Mesendoderm (in vitro differentiated cells): Measurements from ENCODE around the gene DNAJB5.

Experiments used
- DNase-seq: peaks from one replicate; pipeline ENCODE4 v3.0.0; 2013
- H2AK5ac ChIP-seq: 2 replicates; pipeline ENCODE4 v1.6.1; 2013; ENCODE audit warnings: low read length, inconsistent platforms
- H2BK120ac ChIP-seq: 2 replicates; pipeline ENCODE4 v1.6.1; 2013; ENCODE audit warnings: low read depth, mild to moderate bottlenecking, low read length, moderate library complexity, mixed read lengths
- H2BK15ac ChIP-seq: replicated peaks from 2 replicates; pipeline ENCODE4 v1.6.1; 2013; ENCODE audit warnings: low read depth, mild to moderate bottlenecking, moderate library complexity
- H2BK5ac ChIP-seq: 2 replicates; pipeline ENCODE4 v1.6.1; 2013; ENCODE audit warnings: low read length, inconsistent platforms
- H3K18ac ChIP-seq: 2 replicates; pipeline ENCODE4 v1.6.1; 2013; ENCODE audit warnings: mild to moderate bottlenecking, low read length, mixed read lengths
- H3K23ac ChIP-seq: one replicate; pipeline ENCODE4 v1.6.1; 2013; ENCODE audit warnings: low read length
- H3K27ac ChIP-seq: 2 replicates; pipeline ENCODE4 v1.5.1; 2013; ENCODE audit warnings: low read depth, mild to moderate bottlenecking, inconsistent platforms, low read length, moderate library complexity
- H3K27me3 ChIP-seq: 2 replicates; pipeline ENCODE4 v1.6.1; 2013; ENCODE audit warnings: low read length, control low read depth, mild to moderate bottlenecking, inconsistent platforms; ENCODE audit not compliant: insufficient read depth, poor library complexity
- H3K36me3 ChIP-seq: 2 replicates; pipeline ENCODE4 v1.6.1; 2013; ENCODE audit warnings: low read length, inconsistent platforms; ENCODE audit not compliant: control insufficient read depth, insufficient read depth
- H3K4ac ChIP-seq: one replicate; pipeline ENCODE4 v1.6.1; 2013; ENCODE audit warnings: low read depth, mild to moderate bottlenecking, low read length, moderate library complexity
- H3K4me1 ChIP-seq: 2 replicates; pipeline ENCODE4 v1.6.1; 2013; ENCODE audit warnings: low read depth, low read length, inconsistent platforms; ENCODE audit not compliant: control insufficient read depth
- H3K4me2 ChIP-seq: 2 replicates; pipeline ENCODE4 v1.6.1; 2013; ENCODE audit warnings: low read length
- H3K4me3 ChIP-seq: 2 replicates; pipeline ENCODE4 v1.5.1; 2013; ENCODE audit warnings: mild to moderate bottlenecking, low read length
- H3K56ac ChIP-seq: one replicate; pipeline ENCODE4 v1.6.1; 2013; ENCODE audit warnings: low read length
- H3K79me1 ChIP-seq: 2 replicates; pipeline ENCODE4 v1.6.1; 2013; ENCODE audit warnings: low read length, inconsistent platforms
- H3K79me2 ChIP-seq: 2 replicates; pipeline ENCODE4 v1.6.1; 2013; ENCODE audit warnings: mild to moderate bottlenecking, low read length; ENCODE audit not compliant: control insufficient read depth, insufficient read depth
- H3K9ac ChIP-seq: 2 replicates; pipeline ENCODE4 v1.6.1; 2013; ENCODE audit warnings: low read length, inconsistent platforms
- H4K5ac ChIP-seq: one replicate; pipeline ENCODE4 v1.6.1; 2013; ENCODE audit warnings: low read length
- H4K8ac ChIP-seq: one replicate; pipeline ENCODE4 v1.6.1; 2013; ENCODE audit warnings: low read depth, mild to moderate bottlenecking, control low read depth, low read length, moderate library complexity
- WGBS: extraction: QIAGEN DNeasy Blood & Tissue Kit; methylation state at CpG from one replicate; pipeline ENCODE4 v1.1.7; 2013; ENCODE audit warnings: low lambda C conversion rate, missing lambda C conversion rate; ENCODE audit not compliant: insufficient coverage; ENCODE audit errors: extremely low coverage; 5-methylcytosine and 5-hydroxymethylcytosine counted together

Gene DNAJB5

GRCh38 chr9:34956648-34957047 is 32.9 kb upstream of the DNAJB5 start:
- Histone ChIP-seq H3K4me1 (peaks cover 1% of the 10 kb centered on the region), H3K27ac (no peak overlapping the region), H3K4ac (no peak overlapping the region), H3K4me3 (no peak overlapping the region), H2BK5ac (no peak overlapping the region), H3K9ac (no peak overlapping the region), H3K23ac (no peak overlapping the region), H2BK120ac (no peak overlapping the region), H2BK15ac (no peak overlapping the region), H3K56ac (no peak overlapping the region), H3K18ac (no peak overlapping the region), H3K27me3 (peaks cover 10% of the 10 kb centered on the region), H3K4me2 (no peak overlapping the region), H3K79me2 (no peaks in the 10 kb centered on the region), H3K36me3 (no peaks in the 10 kb centered on the region), H4K5ac (no peak overlapping the region), H3K79me1 (no peaks in the 10 kb centered on the region), H2AK5ac (no peak overlapping the region), H4K8ac (no peak overlapping the region)
- no CpG with 5 or more reads among the region's 4 CpGs for WGBS
- DNase-seq = no peak

- Histone ChIP-seq H3K79me1 (no peaks in the 10 kb centered on the region), H3K27me3 (peaks cover 10% of the 10 kb centered on the region)
Measured at GRCh38 chr9:34957492-34958410, 31.8 kb upstream of the DNAJB5 start, which contains the start of gene PHF24. Gene PHF24 (plus strand): TSS chr9:34958285. CDS start chr9:34971299, 13,014 bp downstream.

GRCh38 chr9:34958411-34958982 is 31.0 kb upstream of the DNAJB5 start:
- DNase-seq = no peak
- no peak overlapping the region for H4K5ac ChIP-seq
- no CpG with 5 or more reads among the region's 21 CpGs for WGBS
- H2AK5ac ChIP-seq = no peak overlapping the region
- H3K4me1 ChIP-seq = peaks cover 1% of the 10 kb centered on the region
- H3K4ac ChIP-seq = no peak overlapping the region
- no peak overlapping the region for H2BK15ac ChIP-seq
- no peaks in the 10 kb centered on the region for H3K79me1 ChIP-seq
- H3K9ac ChIP-seq = no peak overlapping the region
- H2BK5ac ChIP-seq = no peak overlapping the region
- H3K27me3 ChIP-seq = peaks cover 10% of the 10 kb centered on the region
- H3K23ac ChIP-seq = no peak overlapping the region
- no peaks in the 10 kb centered on the region for H3K36me3 ChIP-seq
- H3K56ac ChIP-seq = no peak overlapping the region
- H3K4me3 ChIP-seq = no peak overlapping the region
- H3K4me2 ChIP-seq = peak overlapping the region; percentile 38
- H4K8ac ChIP-seq = no peak overlapping the region
- H3K27ac ChIP-seq = no peak overlapping the region
- H3K18ac ChIP-seq = no peak overlapping the region
- no peak overlapping the region for H2BK120ac ChIP-seq
- H3K79me2 ChIP-seq = no peaks in the 10 kb centered on the region

More at GRCh38 chr9:34957492-34958410, 31.8 kb upstream of the DNAJB5 start, which contains the start of gene PHF24:
- Histone ChIP-seq H4K8ac (no peak within 1 kb of the TSS), H3K23ac (no peak within 1 kb of the TSS), H2BK15ac (no peak within 1 kb of the TSS), H3K18ac (peak within 1 kb of the TSS; percentile 43), H3K27ac (no peak within 1 kb of the TSS), H2BK120ac (no peak within 1 kb of the TSS), H3K79me2 (no peaks in the 10 kb centered on the region), H3K4me2 (peak within 1 kb of the TSS; percentile 38), H3K9ac (peak within 1 kb of the TSS; percentile 16), H3K56ac (peak within 1 kb of the TSS; percentile 49), H3K4ac (peak within 1 kb of the TSS; percentile 27), H3K36me3 (no peaks in the 10 kb centered on the region), H2AK5ac (no peak within 1 kb of the TSS), H4K5ac (no peak within 1 kb of the TSS), H3K4me1 (peaks cover 1% of the 10 kb centered on the region), H3K4me3 (no peak within 1 kb of the TSS), H2BK5ac (no peak within 1 kb of the TSS)
- WGBS = no CpG with 5 or more reads among the region's 116 CpGs
- DNase-seq = peak; percentile 14

GRCh38 chr9:34959461-34959860 is 30.1 kb upstream of the DNAJB5 start:
- no peak overlapping the region for H3K18ac ChIP-seq
- DNase-seq = no peak

GRCh38 chr9:34961574-34962490 is 27.7 kb upstream of the DNAJB5 start:
- no peaks in the 10 kb centered on the region for H3K79me1 ChIP-seq
- no peak overlapping the region for H3K27ac ChIP-seq
- H3K79me2 ChIP-seq = no peaks in the 10 kb centered on the region
- no peaks in the 10 kb centered on the region for H3K36me3 ChIP-seq
- no peak overlapping the region for H2AK5ac ChIP-seq
- H2BK120ac ChIP-seq = no peak overlapping the region
- no peak for DNase-seq
- no peak overlapping the region for H3K56ac ChIP-seq
- no peak overlapping the region for H4K5ac ChIP-seq
- H3K18ac ChIP-seq = no peak overlapping the region
- H3K23ac ChIP-seq = no peak overlapping the region
- no peak overlapping the region for H3K9ac ChIP-seq
- no peak overlapping the region for H3K4ac ChIP-seq
- no peak overlapping the region for H2BK15ac ChIP-seq
- no peak overlapping the region for H3K4me2 ChIP-seq
- no peak overlapping the region for H3K4me3 ChIP-seq
- H3K4me1 ChIP-seq = peaks cover 1% of the 10 kb centered on the region
- H3K27me3 ChIP-seq = peaks cover 10% of the 10 kb centered on the region
- WGBS = no CpG with 5 or more reads among the region's 5 CpGs
- no peak overlapping the region for H4K8ac ChIP-seq
- H2BK5ac ChIP-seq = no peak overlapping the region

More at GRCh38 chr9:34959461-34959860, 30.1 kb upstream of the DNAJB5 start:
- H3K4me2 ChIP-seq = no peak overlapping the region
- H2BK5ac ChIP-seq = no peak overlapping the region
- no CpG with 5 or more reads among the region's 4 CpGs for WGBS
- H3K4ac ChIP-seq = no peak overlapping the region
- H3K23ac ChIP-seq = no peak overlapping the region
- H3K9ac ChIP-seq = no peak overlapping the region
- H3K4me3 ChIP-seq = no peak overlapping the region
- H3K56ac ChIP-seq = no peak overlapping the region
- H3K4me1 ChIP-seq = peaks cover 1% of the 10 kb centered on the region
- H3K79me1 ChIP-seq = no peaks in the 10 kb centered on the region
- no peak overlapping the region for H4K8ac ChIP-seq
- no peak overlapping the region for H3K27ac ChIP-seq
- no peaks in the 10 kb centered on the region for H3K79me2 ChIP-seq
- peaks cover 10% of the 10 kb centered on the region for H3K27me3 ChIP-seq
- no peaks in the 10 kb centered on the region for H3K36me3 ChIP-seq
- no peak overlapping the region for H4K5ac ChIP-seq
- H2AK5ac ChIP-seq = no peak overlapping the region
- no peak overlapping the region for H2BK15ac ChIP-seq
- H2BK120ac ChIP-seq = no peak overlapping the region
